ENCODE data around the gene CD180. TPM values are rescaled to one million over a fixed set of nuclear protein-coding genes. Genes with fewer than 3 reads are reported as not detected.

The CD180 gene
- total RNA-seq, 2 experiments from 2014 or later, result 14.4 to 15.7 TPM

- no peaks in the 10 kb centered on the region for H3K79me2 ChIP-seq (ENCODE audit: insufficient read depth, low read depth, low read length)
- H3K4me2 ChIP-seq (ENCODE audit: low read length), result peak overlapping the region; percentile 35; the same call in 1 of the 2 replicates
- no peaks in the 10 kb centered on the region for H3K9me2 ChIP-seq (ENCODE audit: insufficient read depth, low read length)
- H3K27ac ChIP-seq (ENCODE audit: low read depth, low read length, poor library complexity, severe bottlenecking), result no peak overlapping the region
- BruUV-seq (replicated peaks), result no TSS peak
- CTCF ChIA-PET (ENCODE audit: unreplicated experiment), result no interaction called here
- H3K4me1 ChIP-seq (ENCODE audit: insufficient read depth, low read length, poor library complexity, severe bottlenecking), result peaks cover 18% of the 10 kb centered on the region
- POLR2A ChIA-PET, result interaction anchor here (0.5 to 1.8 kb wide), 7 partner anchors 10 to 1017 kb away, joined by 3 to 5 read pairs (median 3); no protein-coding TSS in a partner anchor
- peak overlapping the region; percentile 82; the same call in 1 of the 2 replicates for H2AFZ ChIP-seq (ENCODE audit: low read length)
- no peaks in the 10 kb centered on the region for H3K36me3 ChIP-seq (ENCODE audit: insufficient read depth, low read length)
- intact Hi-C loops (cut with micrococcal nuclease; ENCODE audit: unreplicated experiment), result no loop called here
- H4K20me1 ChIP-seq (ENCODE audit: insufficient read depth, low read length), result no peaks in the 10 kb centered on the region
- no peaks in the 10 kb centered on the region for H3K9me3 ChIP-seq (ENCODE audit: low read length)
- TF ChIP-seq CTCF (conservative IDR thresholded peaks at IDR 0.05; ENCODE audit: low read length) (no peak), EZH2phosphoT487 (IDR thresholded peaks at IDR 0.05; ENCODE audit: borderline replicate concordance, low read depth, low read length) (no peak)
- DNase-seq (ENCODE audit: low spot score), result no peak
- no peak overlapping the region for H3K4me3 ChIP-seq (ENCODE audit: low read depth, low read length, poor library complexity, severe bottlenecking)
These were observed 25.1 kb upstream of the CD180 start for GRCh38 chr5:67221487-67222242.

- intact Hi-C loops (cut with micrococcal nuclease; ENCODE audit: unreplicated experiment), result loop anchor here (5.0 kb wide), 1 partner anchor 1001 kb away; the partner anchor contains the start of gene PIK3R1
- no TSS peak for BruUV-seq (replicated peaks)
- peak overlapping the region; percentile 70 for H3K4me2 ChIP-seq (ENCODE audit: low read length)
These were observed 20.0 kb upstream of the CD180 start for GRCh38 chr5:67216564-67216963.

GRCh38 chr5:67215519-67216471, 19.2 kb upstream of the CD180 start:
- Histone ChIP-seq H3K27ac (ENCODE audit: low read depth, low read length, poor library complexity, severe bottlenecking) (peak overlapping the region; percentile 75), H3K4me2 (ENCODE audit: low read length) (peak overlapping the region; percentile 70), H3K9me3 (ENCODE audit: low read length) (no peaks in the 10 kb centered on the region), H2AFZ (ENCODE audit: low read length) (peak overlapping the region; percentile 86), H3K4me1 (ENCODE audit: insufficient read depth, low read length, poor library complexity, severe bottlenecking) (peaks cover 23% of the 10 kb centered on the region), H3K9me2 (ENCODE audit: insufficient read depth, low read length) (no peaks in the 10 kb centered on the region), H3K36me3 (ENCODE audit: insufficient read depth, low read length) (no peaks in the 10 kb centered on the region), H3K4me3 (ENCODE audit: low read depth, low read length, poor library complexity, severe bottlenecking) (peak overlapping the region; percentile 36), H3K79me2 (ENCODE audit: insufficient read depth, low read depth, low read length) (no peaks in the 10 kb centered on the region), H4K20me1 (ENCODE audit: insufficient read depth, low read length) (no peaks in the 10 kb centered on the region)
- intact Hi-C loops (cut with micrococcal nuclease; ENCODE audit: unreplicated experiment), result loop anchor here (5.0 kb wide), 1 partner anchor 1002 kb away; the partner anchor contains the start of gene PIK3R1
- no TSS peak for BruUV-seq (replicated peaks)
- peak; percentile 96 for DNase-seq (ENCODE audit: low spot score)
- no peak for TF ChIP-seq CTCF (conservative IDR thresholded peaks at IDR 0.05; ENCODE audit: low read length)
- CTCF ChIA-PET (ENCODE audit: unreplicated experiment), result interaction anchor here (0.6 kb wide), 1 partner anchor 1247 kb away, joined by 3 read pairs; no protein-coding TSS in a partner anchor
- POLR2A ChIA-PET, result interaction anchor here (0.6 to 2.2 kb wide), 9 partner anchors 9 to 177 kb away, joined by 3 to 11 read pairs (median 3); partner anchors contain the start of gene CD180

More at GRCh38 chr5:67216564-67216963, 20.0 kb upstream of the CD180 start:
- no peaks in the 10 kb centered on the region for H4K20me1 ChIP-seq (ENCODE audit: insufficient read depth, low read length)
- H2AFZ ChIP-seq (ENCODE audit: low read length), result peak overlapping the region; percentile 86
- CTCF ChIA-PET (ENCODE audit: unreplicated experiment), result no interaction called here
- no peak for TF ChIP-seq EZH2phosphoT487 (IDR thresholded peaks at IDR 0.05; ENCODE audit: borderline replicate concordance, low read depth, low read length)
- peak overlapping the region; percentile 36 for H3K4me3 ChIP-seq (ENCODE audit: low read depth, low read length, poor library complexity, severe bottlenecking)
- peak overlapping the region; percentile 75 for H3K27ac ChIP-seq (ENCODE audit: low read depth, low read length, poor library complexity, severe bottlenecking)
- DNase-seq (ENCODE audit: low spot score), result no peak
- H3K9me2 ChIP-seq (ENCODE audit: insufficient read depth, low read length), result no peaks in the 10 kb centered on the region
- H3K36me3 ChIP-seq (ENCODE audit: insufficient read depth, low read length), result no peaks in the 10 kb centered on the region
- H3K79me2 ChIP-seq (ENCODE audit: insufficient read depth, low read depth, low read length), result no peaks in the 10 kb centered on the region
- H3K9me3 ChIP-seq (ENCODE audit: low read length), result no peaks in the 10 kb centered on the region
- H3K4me1 ChIP-seq (ENCODE audit: insufficient read depth, low read length, poor library complexity, severe bottlenecking), result peaks cover 27% of the 10 kb centered on the region
- POLR2A ChIA-PET, result interaction anchor here (1.2 to 2.2 kb wide), 2 partner anchors 11 to 12 kb away, joined by 3 to 11 read pairs; no protein-coding TSS in a partner anchor

Data from OCI-LY7 (cell line).